GM19468 (cell line): ENCODE data around the gene ADAM20.

Experiments used
- ATAC-seq: cut with Tn5 transposase; IDR thresholded peaks from one replicate; pipeline ENCODE4 v1.9.1; 2021; ENCODE audit warnings: mild to moderate bottlenecking, moderate library complexity, moderate number of reproducible peaks; ENCODE audit not compliant: unreplicated experiment; ENCODE audit errors: extremely low read depth

The ADAM20 gene

GRCh38 chr14:70473825-70474224 is 61.0 kb downstream of the ADAM20 start:
- ATAC-seq: no peak
